ENCODE measurements around the gene MTA1. TPM values are rescaled to one million over a fixed set of nuclear protein-coding genes. Genes with fewer than 3 reads are reported as not detected.

The MTA1 gene
- total RNA-seq, 4 donors from 2014 or later = 67.5 to 213 (median 95.3) TPM

- peak overlapping the region in 3 of 4 donors; percentile 18 to 95 (median 64) for H3K27ac ChIP-seq
Observed at GRCh38 chr14:105478398-105479251, 59.0 kb downstream of the MTA1 start.

GRCh38 chr14:105479431-105480158 lies 60.0 kb downstream of the MTA1 start:
- H3K9me3 ChIP-seq = no peaks in the 10 kb centered on the region
- DNase-seq (ENCODE audit: low spot score in 2 of 2) = no peak
- peak in 1 of 2 donors; percentile 14 for TF ChIP-seq EP300 (IDR thresholded peaks at IDR 0.05)
- TF ChIP-seq POLR2A (IDR thresholded peaks at IDR 0.05) = no peak
- no peak for TF ChIP-seq CTCF (IDR thresholded peaks at IDR 0.05)
- no peak overlapping the region for H3K4me3 ChIP-seq
- peaks cover 0 to 22% (median 0%) of the 10 kb centered on the region in 3 donors for H3K36me3 ChIP-seq
- H3K27ac ChIP-seq = peak overlapping the region in 3 of 4 donors; percentile 92 to 96 (median 95)
- 61 to 62% methylated on average over 32 to 34 of the region's 34 CpGs for WGBS, 2 donors
- H3K27me3 ChIP-seq = peaks cover 0 to 6% of the 10 kb centered on the region in 2 donors
- peaks cover 0 to 94% (median 62%) of the 10 kb centered on the region in 4 donors for H3K4me1 ChIP-seq

More at GRCh38 chr14:105478398-105479251, 59.0 kb downstream of the MTA1 start:
- peaks cover 0 to 91% (median 64%) of the 10 kb centered on the region in 4 donors for H3K4me1 ChIP-seq
- no peak for TF ChIP-seq CTCF (IDR thresholded peaks at IDR 0.05)
- H3K36me3 ChIP-seq = peaks cover 0 to 22% (median 0%) of the 10 kb centered on the region in 3 donors
- no peak overlapping the region for H3K4me3 ChIP-seq
- H3K27me3 ChIP-seq = peaks cover 0 to 6% of the 10 kb centered on the region in 2 donors
- no peak for DNase-seq (ENCODE audit: low spot score in 2 of 2)
- no peaks in the 10 kb centered on the region for H3K9me3 ChIP-seq
- WGBS, 2 donors = 52 to 59% methylated on average over 18 to 50 of the region's 81 CpGs

GRCh38 chr14:105480199-105480746 lies 60.6 kb downstream of the MTA1 start:
- Histone ChIP-seq H3K36me3 (peaks cover 0 to 22% (median 0%) of the 10 kb centered on the region in 3 donors), H3K27ac (peak overlapping the region; percentile 92 to 96 (median 94)), H3K27me3 (peaks cover 0 to 1% of the 10 kb centered on the region in 2 donors), H3K4me3 (no peak overlapping the region), H3K9me3 (no peaks in the 10 kb centered on the region), H3K4me1 (peaks cover 0 to 97% (median 61%) of the 10 kb centered on the region in 4 donors)
- 47 to 55% methylated on average over 15 of the region's 15 CpGs for WGBS, 2 donors
- DNase-seq (ENCODE audit: low spot score in 2 of 2) = no peak
- TF ChIP-seq CTCF (IDR thresholded peaks at IDR 0.05) (no peak), EP300 (IDR thresholded peaks at IDR 0.05) (no peak), POLR2A (IDR thresholded peaks at IDR 0.05) (no peak)

- TF ChIP-seq POLR2A (IDR thresholded peaks at IDR 0.05) (peak; percentile 13 to 34), EP300 (IDR thresholded peaks at IDR 0.05) (peak; percentile 25 to 83), CTCF (IDR thresholded peaks at IDR 0.05) (peak; percentile 98 to 99 (median 99))
- peaks cover 0 to 97% (median 63%) of the 10 kb centered on the region in 4 donors for H3K4me1 ChIP-seq
- peak; percentile 91 to 96 for DNase-seq (ENCODE audit: low spot score in 2 of 2)
- no peaks in the 10 kb centered on the region for H3K9me3 ChIP-seq
- H3K36me3 ChIP-seq = peaks cover 0 to 22% (median 0%) of the 10 kb centered on the region in 3 donors
- H3K27me3 ChIP-seq = peaks cover 0 to 5% of the 10 kb centered on the region in 2 donors
- H3K4me3 ChIP-seq = peak overlapping the region; percentile 16 to 51 (median 32)
- H3K27ac ChIP-seq = peak overlapping the region; percentile 92 to 96 (median 94)
- 0 to 1% methylated on average over 16 to 25 of the region's 35 CpGs for WGBS, 2 donors
Observed at GRCh38 chr14:105480807-105481801, 61.5 kb downstream of the MTA1 start.
